Measurements from ENCODE around the gene LRRK1.

Gene LRRK1

GRCh38 chr15:101012326-101013200, 93.4 kb downstream of the LRRK1 start:
- no peak for DNase-seq

DNA sequence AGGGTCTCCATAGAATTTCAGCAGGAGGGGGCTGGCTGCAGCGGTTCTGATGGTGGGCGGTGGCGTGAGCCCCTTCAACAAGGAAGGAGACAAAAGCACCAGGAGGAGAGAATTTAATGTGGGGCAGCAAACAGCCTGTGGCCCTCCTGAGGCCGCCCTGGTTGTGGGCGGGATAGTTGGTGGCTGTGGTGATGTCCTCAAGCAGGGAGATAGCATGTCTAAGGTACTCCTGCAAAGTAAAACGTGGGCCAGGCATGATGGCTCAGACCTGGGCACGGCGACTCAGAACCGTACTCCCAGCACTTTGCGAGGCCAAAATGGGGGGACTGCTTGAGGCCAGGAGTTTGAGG, 94.0 kb downstream of the LRRK1 start:
- no peak for DNase-seq

DNA sequence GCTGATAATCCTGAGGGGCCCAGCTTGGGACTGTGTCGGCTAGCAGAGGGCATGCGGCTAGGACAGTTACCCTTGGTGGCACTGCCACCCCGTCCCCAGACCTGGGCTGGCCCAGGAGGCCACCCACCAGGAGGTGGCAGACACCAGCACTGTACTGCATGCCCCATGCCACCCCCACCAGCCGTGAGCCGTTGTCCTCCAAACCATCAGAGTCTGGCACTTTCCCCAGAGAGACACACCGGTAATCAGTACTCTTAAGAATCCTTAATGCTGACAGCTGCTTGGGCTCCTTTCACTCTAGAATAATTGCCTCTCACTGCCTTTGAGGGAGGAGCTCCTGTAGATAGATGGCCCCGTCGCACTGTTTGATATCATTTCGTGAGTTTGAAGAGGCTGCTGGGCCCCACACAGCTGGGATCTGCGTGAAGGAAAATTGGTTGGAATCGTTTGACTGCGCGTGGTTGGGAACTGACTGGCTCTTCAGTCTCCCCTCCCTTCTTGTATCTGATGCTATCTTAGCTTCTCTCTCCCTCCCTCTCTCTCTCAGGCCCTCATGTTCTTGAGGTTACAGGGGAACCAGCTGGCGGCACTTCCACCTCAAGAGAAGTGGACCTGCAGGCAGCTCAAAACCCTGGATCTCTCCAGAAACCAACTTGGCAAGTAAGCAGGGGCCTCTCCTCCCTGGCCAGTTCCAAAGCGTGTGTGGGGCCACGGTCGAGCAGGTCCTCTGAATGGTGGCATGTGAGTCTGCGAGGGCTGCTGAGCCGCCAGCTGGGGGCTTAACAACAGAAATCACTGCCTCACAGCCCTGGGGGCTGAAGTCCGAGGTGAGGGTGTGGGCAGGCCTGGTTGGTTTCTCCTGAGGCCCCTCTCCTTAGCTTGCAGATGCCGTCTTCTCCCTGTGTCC, 94.9 kb downstream of the LRRK1 start:
- no peak for DNase-seq

GRCh38 chr15:101014921-101015841, 96.0 kb downstream of the LRRK1 start:
- DNase-seq: peak; percentile 60

- DNase-seq: no peak
These were observed 97.4 kb downstream of the LRRK1 start for GRCh38 chr15:101016581-101016980.

DNA sequence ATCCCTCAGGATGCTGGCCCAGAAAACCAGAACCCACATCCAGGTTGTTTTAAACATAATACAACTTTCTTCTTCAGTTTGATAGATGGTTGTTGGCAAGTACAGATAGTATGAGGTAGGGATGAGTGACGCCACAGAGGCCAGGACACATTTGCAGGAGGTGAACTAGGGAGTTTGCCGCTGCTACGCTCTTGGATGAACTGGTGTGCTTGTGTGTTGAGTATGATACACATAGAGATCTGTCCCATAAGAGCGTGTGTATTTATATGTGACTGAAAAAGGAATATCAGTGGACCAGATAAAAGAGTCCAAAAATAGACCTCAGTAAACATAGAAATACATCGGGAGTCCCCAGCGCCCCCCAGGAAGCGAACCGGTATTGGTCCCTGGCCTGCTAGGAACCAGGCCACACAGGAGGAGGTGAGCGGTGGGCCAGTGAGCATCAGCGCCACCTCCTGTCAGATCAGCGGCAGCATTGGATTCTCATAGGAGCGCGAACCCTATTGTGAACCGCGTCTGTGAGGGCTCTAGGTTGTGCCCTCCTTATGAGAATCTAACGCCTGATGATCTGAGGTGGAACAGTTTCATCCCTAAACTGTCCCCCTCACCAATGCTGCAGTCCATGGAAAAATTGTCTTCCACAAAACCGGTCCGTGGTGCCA, 98.1 kb downstream of the LRRK1 start:
- DNase-seq: no peak

- DNase-seq: no peak
These were observed 98.9 kb downstream of the LRRK1 start for GRCh38 chr15:101018016-101018415.

GRCh38 chr15:101018450-101018849, 99.3 kb downstream of the LRRK1 start:
- DNase-seq: no peak

DNA sequence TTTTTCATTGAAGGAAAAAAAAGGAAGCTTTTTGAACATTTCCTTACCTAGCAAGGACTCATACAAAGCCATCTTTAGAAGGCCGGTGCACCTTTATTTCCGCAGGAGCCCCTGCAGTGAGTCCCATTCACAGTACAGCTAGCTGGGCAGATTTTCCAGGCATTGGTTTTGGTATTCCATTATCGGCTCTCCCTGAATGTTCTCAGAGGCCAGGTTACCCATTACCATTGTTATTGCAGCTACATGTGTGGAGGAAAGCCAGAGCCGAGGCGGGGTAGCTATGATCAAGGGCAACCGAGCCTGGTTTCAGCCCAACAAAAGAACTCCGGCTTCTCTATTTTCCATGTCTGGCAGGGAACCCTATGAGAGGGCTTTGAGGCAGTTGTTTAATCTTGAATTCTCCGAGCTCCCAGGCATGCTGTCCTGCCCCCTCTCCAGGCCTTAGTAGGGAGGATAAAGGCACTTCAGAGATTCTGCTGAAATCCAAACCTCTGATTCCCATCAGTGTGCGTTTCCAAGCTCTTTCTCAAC, 100.3 kb downstream of the LRRK1 start:
- DNase-seq: no peak

- DNase-seq: no peak
These were observed 101.3 kb downstream of the LRRK1 start for GRCh38 chr15:101020451-101020850.

DNA sequence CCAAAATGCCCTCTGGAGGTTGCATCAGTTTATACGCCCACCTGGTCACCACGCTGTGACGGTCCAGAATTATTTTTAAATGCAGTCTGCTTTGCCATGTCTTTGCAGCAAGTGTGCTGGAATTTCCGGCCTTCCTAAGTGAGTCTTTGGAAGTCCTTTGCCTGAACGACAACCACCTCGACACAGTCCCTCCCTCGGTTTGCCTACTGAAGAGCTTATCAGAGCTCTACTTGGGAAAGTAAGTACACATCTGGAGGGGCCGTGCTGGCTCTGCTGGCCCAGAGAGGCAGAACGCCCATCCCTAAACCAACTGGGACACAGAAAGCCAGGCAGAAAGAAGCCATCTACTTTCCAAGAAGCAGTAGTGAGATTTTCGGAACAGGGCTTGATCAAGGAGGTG, 101.8 kb downstream of the LRRK1 start:
- DNase-seq: no peak

DNA sequence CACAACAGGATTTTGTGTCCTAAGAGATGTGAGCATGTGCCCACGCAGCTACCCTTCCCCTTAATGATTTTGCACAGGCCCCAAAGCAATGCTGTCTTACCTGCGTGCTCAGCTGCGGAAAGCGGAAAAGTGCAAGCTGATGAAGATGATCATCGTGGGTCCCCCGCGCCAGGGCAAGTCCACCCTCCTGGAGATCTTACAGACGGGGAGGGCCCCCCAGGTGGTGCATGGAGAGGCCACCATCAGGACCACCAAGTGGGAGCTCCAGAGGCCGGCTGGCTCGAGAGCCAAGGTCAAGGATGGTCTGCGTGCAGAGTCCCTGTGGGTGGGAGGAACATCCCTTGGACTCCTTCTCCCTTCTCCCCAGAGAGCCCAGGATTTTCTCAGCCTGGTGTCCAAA, 103.1 kb downstream of the LRRK1 start:
- no peak for DNase-seq

GRCh38 chr15:101022876-101023275, 103.7 kb downstream of the LRRK1 start:
- DNase-seq: no peak

- DNase-seq: no peak
These were observed 104.4 kb downstream of the LRRK1 start for GRCh38 chr15:101023501-101024072.

DNA sequence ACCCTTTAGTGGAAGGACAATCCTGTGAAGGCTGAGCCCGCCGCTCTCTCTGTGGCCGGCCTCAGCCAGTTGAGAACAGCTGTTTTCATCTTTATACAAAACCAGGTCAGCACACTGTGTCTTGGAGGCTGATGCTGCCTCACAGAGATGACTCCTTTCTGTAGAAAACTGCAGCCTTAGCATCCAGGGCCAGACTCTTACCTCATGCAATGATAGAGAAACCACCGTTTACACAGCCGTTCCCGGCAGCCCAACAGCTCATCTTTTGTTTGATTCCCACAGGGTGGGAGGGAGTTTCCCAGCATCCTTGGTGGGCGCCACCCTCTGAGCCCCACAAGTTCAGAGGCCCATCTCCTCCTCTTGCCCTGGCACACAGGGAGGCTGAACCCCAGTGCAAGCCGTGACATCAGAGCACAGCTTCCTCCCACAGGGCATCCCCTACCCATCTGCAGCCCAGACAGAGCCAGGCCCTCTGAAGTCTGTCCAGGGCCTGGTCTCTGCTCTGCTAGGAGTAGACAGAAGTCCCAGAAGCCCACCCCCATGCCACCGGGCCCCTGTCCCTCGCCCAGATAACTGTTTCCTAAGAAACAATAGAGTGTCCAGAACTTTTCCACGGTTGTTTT, 105.0 kb downstream of the LRRK1 start:
- no peak for DNase-seq

- no peak for DNase-seq
These were observed 105.7 kb downstream of the LRRK1 start for GRCh38 chr15:101024706-101025500.

DNA sequence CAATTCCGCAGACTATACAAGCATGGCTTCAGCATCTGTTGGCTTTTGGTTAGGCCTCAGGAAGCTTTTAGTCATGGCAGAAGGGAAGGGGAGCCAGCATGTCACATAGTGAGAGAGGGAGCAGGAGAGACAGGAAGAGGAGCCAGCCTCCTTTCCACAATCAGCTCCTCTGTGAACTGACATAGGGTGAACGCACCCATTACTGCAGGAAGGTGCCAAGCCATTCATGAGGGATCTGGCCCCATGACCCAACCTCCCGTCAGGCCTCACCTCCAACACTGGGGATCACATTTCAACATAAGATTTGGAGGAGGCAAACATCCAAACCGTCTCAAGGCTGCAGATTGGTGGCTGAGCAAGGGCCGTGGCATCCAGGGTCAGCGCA, 106.3 kb downstream of the LRRK1 start:
- DNase-seq: no peak

- DNase-seq: no peak
These were observed 106.9 kb downstream of the LRRK1 start for GRCh38 chr15:101025896-101026631.

DNA sequence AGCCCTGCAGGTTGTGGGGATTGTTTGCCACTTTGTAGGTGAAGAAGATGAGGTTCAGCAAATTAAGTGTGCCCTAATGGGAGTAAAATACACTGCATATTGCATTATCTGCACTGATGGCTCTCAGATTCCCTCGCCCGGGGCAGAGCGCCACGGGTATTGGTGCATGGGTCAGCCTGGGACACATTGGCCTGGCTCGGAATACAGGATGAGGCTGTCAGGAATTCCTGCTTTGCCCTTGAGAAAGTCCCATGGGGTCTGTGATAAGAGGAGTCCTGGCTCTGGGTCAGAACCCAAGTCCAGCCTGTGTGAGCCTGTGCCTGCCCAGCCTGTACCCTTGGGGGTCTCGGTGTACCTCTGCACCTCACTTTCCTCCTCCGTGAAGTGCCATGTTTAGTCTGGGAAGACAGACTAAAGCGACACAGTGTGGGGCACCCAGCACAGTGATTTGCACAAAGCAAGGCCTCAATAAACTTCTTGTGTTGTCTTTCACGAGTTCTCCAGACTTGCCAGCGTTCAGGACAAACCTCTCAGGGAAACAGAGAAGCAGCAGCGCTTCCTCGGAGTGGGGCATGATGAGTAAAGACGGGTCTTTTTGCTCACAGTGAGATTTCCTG, 107.6 kb downstream of the LRRK1 start:
- no peak for DNase-seq

Measured in 8988T (cell line).